Measurements from ENCODE around the gene CAMK2N2. TPM values are rescaled to one million over a fixed set of nuclear protein-coding genes. Genes with fewer than 3 reads are reported as not detected.

The CAMK2N2 gene
- total and polyA plus RNA-seq, 9 of the 15 experiments (the other 6 are each of a cell fraction or from before 2014, with no cell fraction given), result 0.08 to 0.22 (median 0.11) TPM; not detected in 5

DNA sequence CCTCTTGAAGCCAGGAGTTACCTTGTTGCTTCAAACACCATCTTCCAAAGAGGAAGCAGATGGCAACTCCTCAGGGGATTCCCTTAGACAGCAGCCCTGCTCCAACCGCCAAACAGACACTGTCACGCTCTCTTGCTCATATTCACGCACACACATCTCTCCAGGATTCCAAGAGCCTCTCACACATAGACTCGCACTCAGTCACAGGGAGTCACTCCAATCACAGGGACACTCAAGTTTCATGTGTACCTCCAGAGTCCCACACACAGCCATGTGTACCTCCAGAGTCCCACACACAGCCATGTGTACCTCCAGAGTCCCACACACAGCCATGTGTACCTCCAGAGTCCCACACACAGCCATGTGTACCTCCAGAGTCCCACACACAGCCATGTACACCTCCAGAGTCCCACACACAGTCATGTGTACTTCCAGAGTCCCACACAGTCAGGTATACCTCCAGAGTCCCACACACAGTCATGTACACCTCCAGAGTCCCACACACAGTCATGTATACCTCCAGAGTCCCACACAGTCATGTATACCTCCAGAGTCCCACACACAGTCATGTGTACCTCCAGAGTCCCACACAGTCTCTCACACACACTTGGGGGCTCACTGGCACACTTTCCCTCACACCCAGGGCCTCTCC, 25.8 kb downstream of the CAMK2N2 start:
- Histone ChIP-seq H3K4me1 (replicated peaks in 1 of 2; ENCODE audit: control insufficient read depth in 2 of 2, insufficient read depth in 2 of 2, low read length in 2 of 2) (peaks cover 0 to 26% of the 10 kb centered on the region in 2 experiments; a peak in 2 of 5 replicates), H2AFZ (ENCODE audit: low read depth, low read length) (no peak overlapping the region), H3K36me3 (ENCODE audit: control insufficient read depth, insufficient read depth, low read length) (no peaks in the 10 kb centered on the region), H3K9me1 (ENCODE audit: control insufficient read depth, insufficient read depth, low read length) (no peaks in the 10 kb centered on the region), H3K9ac (ENCODE audit: insufficient read depth in 1 of 2, low read depth in 2 of 2, low read length in 2 of 2) (no peak overlapping the region; a peak in 1 of 4 replicates), H3K9me3 (replicated peaks; ENCODE audit: control insufficient read depth, insufficient read depth, low read depth, low read length) (no peaks in the 10 kb centered on the region), H3K4me2 (ENCODE audit: insufficient read depth, low read length) (no peak overlapping the region), H3K27ac (ENCODE audit: extremely low read depth, low read depth, low read length) (no peak overlapping the region), H3K4me3 (no peak overlapping the region), H3K79me2 (ENCODE audit: control insufficient read depth, insufficient read depth, low read length) (no peaks in the 10 kb centered on the region), H4K20me1 (replicated peaks; ENCODE audit: control insufficient read depth, insufficient read depth, low read length) (peaks cover 9% of the 10 kb centered on the region; the same call in 1 of the 2 replicates), H3K27me3 (ENCODE audit: control insufficient read depth in 2 of 2, insufficient read depth in 2 of 2, low read length in 2 of 2) (peaks cover 24 to 50% of the 10 kb centered on the region in 2 experiments)
- no peak for ATAC-seq
- intact Hi-C loops (cut with micrococcal nuclease) (no loop called here), in situ Hi-C loops (cut with MboI) (no loop called here)
- DNase-seq (ENCODE audit: extremely low read depth in 1 of 4, low spot score in 3 of 4), result no peak
- ChIA-PET POLR2A (no interaction called here), CTCF (ENCODE audit: low intra/inter-chr PET ratio) (no interaction called here)
- BruUV-seq (replicated peaks), result no TSS peak
- 18% methylated on average over 3 of the region's 4 CpGs for WGBS (ENCODE audit: insufficient coverage, low coverage, missing lambda C conversion rate)
- FAIRE-seq, result no peak
- no peak for TF ChIP-seq MYNN (IDR thresholded peaks at IDR 0.05)
- no peak for TF ChIP-seq MYNN (CRISPR knock-in tag; IDR thresholded peaks at IDR 0.05)
- TF ChIP-seq, protein P1, sequence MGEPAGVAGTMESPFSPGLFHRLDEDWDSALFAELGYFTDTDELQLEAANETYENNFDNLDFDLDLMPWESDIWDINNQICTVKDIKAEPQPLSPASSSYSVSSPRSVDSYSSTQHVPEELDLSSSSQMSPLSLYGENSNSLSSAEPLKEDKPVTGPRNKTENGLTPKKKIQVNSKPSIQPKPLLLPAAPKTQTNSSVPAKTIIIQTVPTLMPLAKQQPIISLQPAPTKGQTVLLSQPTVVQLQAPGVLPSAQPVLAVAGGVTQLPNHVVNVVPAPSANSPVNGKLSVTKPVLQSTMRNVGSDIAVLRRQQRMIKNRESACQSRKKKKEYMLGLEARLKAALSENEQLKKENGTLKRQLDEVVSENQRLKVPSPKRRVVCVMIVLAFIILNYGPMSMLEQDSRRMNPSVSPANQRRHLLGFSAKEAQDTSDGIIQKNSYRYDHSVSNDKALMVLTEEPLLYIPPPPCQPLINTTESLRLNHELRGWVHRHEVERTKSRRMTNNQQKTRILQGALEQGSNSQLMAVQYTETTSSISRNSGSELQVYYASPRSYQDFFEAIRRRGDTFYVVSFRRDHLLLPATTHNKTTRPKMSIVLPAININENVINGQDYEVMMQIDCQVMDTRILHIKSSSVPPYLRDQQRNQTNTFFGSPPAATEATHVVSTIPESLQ (CRISPR knock-in tag; IDR thresholded peaks at IDR 0.05), result no peak

Measured in K562 (cell line).